ENCODE measurements around the gene TPX2.

The TPX2 gene

DNA sequence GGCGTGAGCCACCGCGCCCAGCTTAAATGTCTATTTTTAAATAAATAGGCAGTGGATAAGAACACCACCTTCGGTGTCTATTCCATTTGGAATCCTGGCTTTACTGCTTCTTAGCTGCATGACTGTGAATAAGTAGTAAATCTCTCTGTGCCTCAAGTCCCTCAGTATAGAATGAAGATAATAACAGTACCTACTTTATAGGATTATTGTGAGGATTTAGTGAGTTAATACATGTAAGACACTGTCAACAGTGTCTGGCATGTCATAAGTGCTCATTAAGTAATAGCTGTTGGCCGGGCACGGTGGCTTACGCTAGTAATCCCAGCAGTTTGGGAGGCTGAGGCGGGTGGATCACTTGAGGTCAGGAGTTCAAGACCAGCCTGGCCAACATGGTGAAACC lies 10.1 kb downstream of the TPX2 start:
- in situ Hi-C loops (cut with MboI; ENCODE audit: low sequenced_read_pairs, unreplicated experiment): no loop called here
- TF ChIP-seq, protein P1, sequence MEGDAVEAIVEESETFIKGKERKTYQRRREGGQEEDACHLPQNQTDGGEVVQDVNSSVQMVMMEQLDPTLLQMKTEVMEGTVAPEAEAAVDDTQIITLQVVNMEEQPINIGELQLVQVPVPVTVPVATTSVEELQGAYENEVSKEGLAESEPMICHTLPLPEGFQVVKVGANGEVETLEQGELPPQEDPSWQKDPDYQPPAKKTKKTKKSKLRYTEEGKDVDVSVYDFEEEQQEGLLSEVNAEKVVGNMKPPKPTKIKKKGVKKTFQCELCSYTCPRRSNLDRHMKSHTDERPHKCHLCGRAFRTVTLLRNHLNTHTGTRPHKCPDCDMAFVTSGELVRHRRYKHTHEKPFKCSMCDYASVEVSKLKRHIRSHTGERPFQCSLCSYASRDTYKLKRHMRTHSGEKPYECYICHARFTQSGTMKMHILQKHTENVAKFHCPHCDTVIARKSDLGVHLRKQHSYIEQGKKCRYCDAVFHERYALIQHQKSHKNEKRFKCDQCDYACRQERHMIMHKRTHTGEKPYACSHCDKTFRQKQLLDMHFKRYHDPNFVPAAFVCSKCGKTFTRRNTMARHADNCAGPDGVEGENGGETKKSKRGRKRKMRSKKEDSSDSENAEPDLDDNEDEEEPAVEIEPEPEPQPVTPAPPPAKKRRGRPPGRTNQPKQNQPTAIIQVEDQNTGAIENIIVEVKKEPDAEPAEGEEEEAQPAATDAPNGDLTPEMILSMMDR (IDR thresholded peaks at IDR 0.05; ENCODE audit: borderline replicate concordance, control extremely low read depth, extremely low read depth, insufficient read depth, missing control alignments): no peak
- no peak for DNase-seq (ENCODE audit: low spot score)

DNA sequence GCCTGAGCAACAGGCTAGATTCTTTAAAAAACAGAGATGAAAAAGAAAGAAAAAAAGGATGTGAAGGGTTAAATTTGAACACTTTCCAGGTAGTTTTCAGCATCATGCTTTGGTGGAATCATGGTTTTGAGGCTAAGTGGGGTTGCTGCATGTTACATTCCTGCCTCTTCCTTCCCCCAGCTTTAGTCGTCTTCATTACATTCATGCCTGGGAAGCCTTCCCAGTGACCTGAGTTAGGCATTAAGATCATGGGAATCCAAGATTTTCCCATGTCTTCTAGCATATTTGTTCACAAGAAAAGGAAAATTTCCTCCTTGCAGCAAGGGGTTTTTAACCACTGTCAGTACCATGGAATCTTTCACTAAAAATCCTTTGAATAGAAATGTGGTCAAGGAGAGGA lies 12.0 kb downstream of the TPX2 start:
- TF ChIP-seq, protein P1 (IDR thresholded peaks at IDR 0.05; ENCODE audit: borderline replicate concordance, control extremely low read depth, extremely low read depth, insufficient read depth, missing control alignments): no peak
- in situ Hi-C loops (cut with MboI; ENCODE audit: low sequenced_read_pairs, unreplicated experiment): no loop called here
- DNase-seq (ENCODE audit: low spot score): no peak

- in situ Hi-C loops (cut with MboI; ENCODE audit: low sequenced_read_pairs, unreplicated experiment): no loop called here
- TF ChIP-seq, protein P1 (IDR thresholded peaks at IDR 0.05; ENCODE audit: borderline replicate concordance, control extremely low read depth, extremely low read depth, insufficient read depth, missing control alignments): no peak
- no peak for DNase-seq (ENCODE audit: low spot score)
Observed at GRCh38 chr20:31757254-31757653, 18.2 kb downstream of the TPX2 start.

DNA sequence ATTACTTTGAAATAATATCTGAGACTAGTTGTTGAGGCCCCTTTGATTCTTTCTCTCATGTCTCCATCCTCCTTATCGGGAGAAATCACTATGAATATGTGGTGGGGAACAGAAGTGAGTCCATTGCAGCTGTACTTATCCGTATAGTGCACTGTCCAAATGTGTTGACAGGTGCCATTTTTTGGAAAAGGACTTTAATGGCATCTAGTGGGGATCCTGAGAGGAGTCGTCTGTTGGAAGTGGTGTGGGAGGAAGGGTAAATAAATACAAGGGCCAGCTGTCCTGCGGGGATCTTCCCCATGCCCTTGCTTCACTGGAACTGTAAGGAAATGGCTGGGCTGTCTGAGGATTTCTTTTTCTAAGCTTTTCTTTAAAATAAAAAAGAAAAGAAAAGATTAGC lies 19.4 kb downstream of the TPX2 start:
- in situ Hi-C loops (cut with MboI; ENCODE audit: low sequenced_read_pairs, unreplicated experiment): no loop called here
- no peak for DNase-seq (ENCODE audit: low spot score)
- TF ChIP-seq, protein P1 (IDR thresholded peaks at IDR 0.05; ENCODE audit: borderline replicate concordance, control extremely low read depth, extremely low read depth, insufficient read depth, missing control alignments): no peak

- TF ChIP-seq, protein P1 (IDR thresholded peaks at IDR 0.05; ENCODE audit: borderline replicate concordance, control extremely low read depth, extremely low read depth, insufficient read depth, missing control alignments): no peak
- DNase-seq (ENCODE audit: low spot score): no peak
- in situ Hi-C loops (cut with MboI; ENCODE audit: low sequenced_read_pairs, unreplicated experiment): no loop called here
Observed at GRCh38 chr20:31758991-31759390, 19.9 kb downstream of the TPX2 start.

GRCh38 chr20:31759836-31760518 lies 20.9 kb downstream of the TPX2 start:
- in situ Hi-C loops (cut with MboI; ENCODE audit: low sequenced_read_pairs, unreplicated experiment): no loop called here
- no peak for DNase-seq (ENCODE audit: low spot score)
- TF ChIP-seq, protein P1 (IDR thresholded peaks at IDR 0.05; ENCODE audit: borderline replicate concordance, control extremely low read depth, extremely low read depth, insufficient read depth, missing control alignments): no peak

All from GM13976 (cell line).